Karpas-422 (cell line): ENCODE results near the gene PRAC1. TPM values are rescaled to one million over a fixed set of nuclear protein-coding genes. Genes with fewer than 3 reads are reported as not detected.

Source experiments
- DNase-seq: peaks from one replicate; pipeline ENCODE4 v3.0.0-alpha.2; 2015
- H2AFZ ChIP-seq: fragments of 200-600 bp; sonication (generic); 2 replicates; pipeline ENCODE4 v1.6.1; 2014; ENCODE audit warnings: antibody characterized with exemption, low read length, mixed read lengths
- H3K27ac ChIP-seq: fragments of 200-600 bp; sonication (generic); 2 replicates; pipeline ENCODE4 v1.5.1; 2014; ENCODE audit warnings: mild to moderate bottlenecking, low read length, moderate library complexity
- H3K27me3 ChIP-seq: fragments of 200-600 bp; sonication (generic); 2 replicates; pipeline ENCODE4 v1.6.1; 2014; ENCODE audit warnings: low read length, mixed read lengths
- H3K36me3 ChIP-seq: fragments of 200-600 bp; sonication (generic); 2 replicates; pipeline ENCODE4 v1.6.1; 2014; ENCODE audit warnings: low read length, mixed read lengths; ENCODE audit not compliant: insufficient read depth
- H3K4me1 ChIP-seq: fragments of 200-600 bp; sonication (generic); 2 replicates; pipeline ENCODE4 v1.6.1; 2014; ENCODE audit warnings: mild to moderate bottlenecking, low read length, mixed read lengths
- H3K4me2 ChIP-seq: fragments of 200-600 bp; sonication (generic); 2 replicates; pipeline ENCODE4 v1.6.1; 2014; ENCODE audit warnings: low read length, low read depth, mild to moderate bottlenecking; ENCODE audit not compliant: poor library complexity, severe bottlenecking
- H3K4me3 ChIP-seq: fragments of 200-600 bp; sonication (generic); 2 replicates; pipeline ENCODE4 v1.5.1; 2014; ENCODE audit warnings: mild to moderate bottlenecking, antibody characterized with exemption, low read length, mixed read lengths
- H3K79me2 ChIP-seq: fragments of 200-600 bp; sonication (generic); 2 replicates; pipeline ENCODE4 v1.6.1; 2014; ENCODE audit warnings: mild to moderate bottlenecking, low read length, mixed read lengths
- H3K9ac ChIP-seq: fragments of 200-600 bp; sonication (generic); 2 replicates; pipeline ENCODE4 v1.6.0; 2014; ENCODE audit warnings: low read length
- H3K9me2 ChIP-seq: fragments of 200-600 bp; sonication (generic), shearing (Covaris generic); replicated peaks from 2 replicates; pipeline ENCODE4 v1.6.0; 2014; ENCODE audit warnings: mild to moderate bottlenecking, low read length, moderate library complexity; ENCODE audit not compliant: insufficient read depth
- H3K9me3 ChIP-seq: fragments of 300-700, 200-600 bp; sonication (generic); 2 replicates; pipeline ENCODE4 v1.6.1; 2014; ENCODE audit warnings: low read length, mixed read lengths
- H4K20me1 ChIP-seq: fragments of 200-600 bp; sonication (generic); 2 replicates; pipeline ENCODE4 v1.6.1; 2014; ENCODE audit warnings: mild to moderate bottlenecking, antibody characterized with exemption, low read length, low read depth; ENCODE audit not compliant: insufficient read depth
- total RNA-seq: library from RNA; depleted of rRNA; stranded (reverse); fragments of >200 nt; shearing (Covaris generic); gene quantifications from 2 replicates; pipeline ENCODE4 v1.2.3, GENCODE V29; 2014; ENCODE audit warnings: low replicate concordance

Gene PRAC1
- total RNA-seq, 1 experiment from 2014 or later: not detected

- Histone ChIP-seq H2AFZ (no peak overlapping the region), H3K9me2 (no peaks in the 10 kb centered on the region), H3K79me2 (no peaks in the 10 kb centered on the region), H3K9ac (no peak overlapping the region), H3K9me3 (no peaks in the 10 kb centered on the region), H4K20me1 (no peaks in the 10 kb centered on the region), H3K4me3 (no peak overlapping the region), H3K27ac (no peak overlapping the region), H3K36me3 (no peaks in the 10 kb centered on the region), H3K27me3 (no peaks in the 10 kb centered on the region), H3K4me2 (no peak overlapping the region), H3K4me1 (no peaks in the 10 kb centered on the region)
- DNase-seq: no peak
Measured at GRCh38 chr17:48738424-48738802, 16.1 kb upstream of the PRAC1 start.

DNA sequence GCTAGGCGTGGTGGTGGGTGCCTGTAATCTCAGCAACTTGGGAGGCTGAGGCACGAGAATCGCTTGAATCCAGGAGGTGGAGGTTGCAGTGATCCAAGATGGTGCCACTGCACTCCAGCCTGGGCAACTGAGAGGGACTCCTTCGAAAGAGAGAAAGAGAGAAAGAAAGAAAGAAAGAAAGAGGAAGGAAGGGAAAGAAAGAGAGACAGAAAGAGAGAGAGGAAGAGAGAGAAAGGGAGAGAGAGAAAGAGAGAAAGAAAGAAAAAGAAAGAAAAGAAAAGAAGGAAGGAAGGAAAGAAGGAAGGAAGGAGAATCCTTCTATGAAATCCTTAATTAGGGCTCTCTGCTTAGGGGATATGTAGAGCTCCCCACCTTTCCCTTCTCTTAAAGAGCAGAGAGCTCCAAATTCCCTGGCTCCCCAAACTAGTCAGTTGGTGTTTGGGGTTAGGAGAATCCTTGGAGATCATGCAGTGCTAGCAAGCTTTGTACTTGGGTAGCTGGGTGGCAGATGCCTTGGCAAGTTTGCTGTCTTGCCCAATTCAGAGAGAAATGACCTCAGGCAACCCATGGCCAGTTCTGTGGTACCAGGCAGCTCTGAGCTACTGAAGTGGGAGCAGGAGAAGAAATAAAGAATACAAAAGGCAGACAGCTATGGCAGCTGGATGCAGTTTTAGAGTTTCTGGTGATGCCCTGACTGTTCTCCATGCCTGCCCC, 15.2 kb upstream of the PRAC1 start:
- H2AFZ ChIP-seq: no peak overlapping the region
- H4K20me1 ChIP-seq: no peaks in the 10 kb centered on the region
- H3K4me3 ChIP-seq: no peak overlapping the region
- no peak overlapping the region for H3K4me2 ChIP-seq
- H3K4me1 ChIP-seq: no peaks in the 10 kb centered on the region
- DNase-seq: no peak
- H3K9ac ChIP-seq: no peak overlapping the region
- no peaks in the 10 kb centered on the region for H3K9me3 ChIP-seq
- H3K27ac ChIP-seq: no peak overlapping the region
- no peaks in the 10 kb centered on the region for H3K36me3 ChIP-seq
- H3K79me2 ChIP-seq: no peaks in the 10 kb centered on the region
- no peaks in the 10 kb centered on the region for H3K9me2 ChIP-seq
- no peaks in the 10 kb centered on the region for H3K27me3 ChIP-seq

GRCh38 chr17:48735062-48735351, 12.7 kb upstream of the PRAC1 start:
- Histone ChIP-seq H3K27me3 (no peaks in the 10 kb centered on the region), H3K36me3 (no peaks in the 10 kb centered on the region)

GRCh38 chr17:48734333-48735061, 12.2 kb upstream of the PRAC1 start:
- Histone ChIP-seq H3K27ac (no peak overlapping the region), H3K9me2 (no peaks in the 10 kb centered on the region), H3K4me3 (no peak overlapping the region), H3K9me3 (no peaks in the 10 kb centered on the region), H4K20me1 (no peaks in the 10 kb centered on the region), H3K4me1 (no peaks in the 10 kb centered on the region), H3K36me3 (no peaks in the 10 kb centered on the region), H3K9ac (no peak overlapping the region), H3K4me2 (no peak overlapping the region), H3K79me2 (no peaks in the 10 kb centered on the region), H3K27me3 (no peaks in the 10 kb centered on the region), H2AFZ (no peak overlapping the region)
- DNase-seq: no peak

More at GRCh38 chr17:48735062-48735351, 12.7 kb upstream of the PRAC1 start:
- Histone ChIP-seq H3K4me2 (no peak overlapping the region), H3K27ac (no peak overlapping the region), H4K20me1 (no peaks in the 10 kb centered on the region), H3K4me1 (no peaks in the 10 kb centered on the region), H3K9ac (no peak overlapping the region), H3K4me3 (no peak overlapping the region), H3K9me3 (no peaks in the 10 kb centered on the region), H3K79me2 (no peaks in the 10 kb centered on the region), H2AFZ (no peak overlapping the region), H3K9me2 (no peaks in the 10 kb centered on the region)
- DNase-seq: no peak

DNA sequence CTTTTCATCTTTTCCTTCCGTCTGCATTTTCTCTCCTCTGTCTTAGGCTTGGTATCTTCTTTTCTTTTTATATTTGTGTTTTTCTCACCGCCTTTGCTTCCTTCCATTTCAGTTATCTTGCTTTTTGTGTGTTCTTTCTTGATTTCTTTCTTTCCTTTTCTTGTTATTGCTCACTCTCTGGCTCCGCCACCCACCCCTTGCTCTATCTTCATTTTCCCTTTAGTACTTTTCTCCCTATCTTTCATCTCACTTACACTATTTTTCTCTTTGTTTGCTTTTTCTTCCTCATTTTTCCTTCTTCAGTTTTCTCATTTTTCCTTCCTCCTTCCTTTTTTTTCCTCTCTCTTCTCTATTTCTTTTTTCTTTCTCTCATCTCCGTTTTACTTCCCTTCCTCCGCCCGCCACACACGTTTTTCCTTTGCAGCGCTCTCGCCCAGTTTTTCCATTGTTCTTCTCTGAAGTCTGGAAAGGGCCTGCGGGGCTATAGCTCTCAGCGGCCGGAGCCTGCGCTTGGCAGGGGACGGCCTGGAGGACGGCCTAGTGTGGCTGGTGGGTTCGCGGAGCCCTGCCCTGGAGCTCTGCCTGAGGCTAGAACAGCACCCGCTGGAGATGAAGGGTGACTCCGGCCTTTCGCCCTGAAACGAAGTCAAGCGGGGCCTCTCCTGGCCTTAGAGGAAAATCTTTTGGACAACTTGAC, 11.5 kb upstream of the PRAC1 start:
- H3K9me2 ChIP-seq: no peaks in the 10 kb centered on the region
- no peak overlapping the region for H3K9ac ChIP-seq
- H3K36me3 ChIP-seq: no peaks in the 10 kb centered on the region
- no peak overlapping the region for H3K4me2 ChIP-seq
- no peaks in the 10 kb centered on the region for H4K20me1 ChIP-seq
- H3K9me3 ChIP-seq: no peaks in the 10 kb centered on the region
- no peaks in the 10 kb centered on the region for H3K27me3 ChIP-seq
- no peak overlapping the region for H2AFZ ChIP-seq
- no peak overlapping the region for H3K4me3 ChIP-seq
- no peak overlapping the region for H3K27ac ChIP-seq
- no peaks in the 10 kb centered on the region for H3K79me2 ChIP-seq
- DNase-seq: no peak
- no peaks in the 10 kb centered on the region for H3K4me1 ChIP-seq

GRCh38 chr17:48732688-48733629, 10.6 kb upstream of the PRAC1 start:
- no peaks in the 10 kb centered on the region for H3K4me1 ChIP-seq
- H3K4me3 ChIP-seq: no peak overlapping the region
- no peaks in the 10 kb centered on the region for H3K79me2 ChIP-seq
- H3K9me3 ChIP-seq: no peaks in the 10 kb centered on the region
- H3K27ac ChIP-seq: no peak overlapping the region
- no peaks in the 10 kb centered on the region for H4K20me1 ChIP-seq
- no peaks in the 10 kb centered on the region for H3K9me2 ChIP-seq
- no peak overlapping the region for H2AFZ ChIP-seq
- no peak overlapping the region for H3K9ac ChIP-seq
- H3K4me2 ChIP-seq: no peak overlapping the region
- H3K27me3 ChIP-seq: no peaks in the 10 kb centered on the region
- H3K36me3 ChIP-seq: no peaks in the 10 kb centered on the region
- no peak for DNase-seq

DNA sequence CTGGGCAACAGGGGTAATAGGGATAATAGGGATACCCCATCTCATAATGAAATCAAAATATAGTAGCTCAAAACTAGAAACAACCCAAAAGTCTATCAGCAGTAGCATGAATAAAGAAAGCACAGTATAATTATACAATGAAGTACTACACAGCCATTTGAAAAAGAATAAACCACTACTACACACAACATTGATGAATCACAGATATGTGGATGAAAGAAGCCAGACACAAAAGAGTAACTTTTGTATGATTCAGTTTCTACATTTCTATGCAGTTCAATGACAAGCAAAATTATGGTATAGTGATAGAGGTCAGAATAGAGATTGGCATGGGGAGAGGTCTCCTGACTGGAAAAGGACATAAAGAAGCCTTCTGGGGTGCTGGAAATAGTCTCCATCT, 9.0 kb upstream of the PRAC1 start:
- Histone ChIP-seq H3K9me3 (no peaks in the 10 kb centered on the region), H3K9me2 (no peaks in the 10 kb centered on the region), H3K27ac (no peak overlapping the region), H4K20me1 (no peaks in the 10 kb centered on the region), H3K4me3 (no peak overlapping the region), H3K36me3 (no peaks in the 10 kb centered on the region), H2AFZ (no peak overlapping the region), H3K4me2 (no peak overlapping the region), H3K9ac (no peak overlapping the region), H3K79me2 (no peaks in the 10 kb centered on the region), H3K4me1 (no peaks in the 10 kb centered on the region), H3K27me3 (no peaks in the 10 kb centered on the region)
- no peak for DNase-seq

DNA sequence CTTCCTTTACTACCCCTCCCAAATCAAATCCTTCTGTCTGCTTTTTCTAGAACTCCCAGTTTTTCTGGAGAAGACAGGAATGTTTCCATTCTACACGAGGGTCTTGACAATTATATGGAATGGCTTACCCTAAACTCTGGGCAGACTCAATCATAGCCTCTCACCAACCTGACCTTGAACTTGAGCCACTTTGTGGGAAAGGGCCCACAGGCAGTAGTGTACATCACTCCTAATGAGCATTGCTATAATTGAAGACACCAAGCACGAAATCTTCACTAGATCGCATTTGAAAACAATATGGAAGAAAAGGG, 7.9 kb upstream of the PRAC1 start:
- no peak overlapping the region for H2AFZ ChIP-seq
- no peak for DNase-seq
- no peaks in the 10 kb centered on the region for H3K9me2 ChIP-seq
- no peaks in the 10 kb centered on the region for H3K4me1 ChIP-seq
- H3K27ac ChIP-seq: no peak overlapping the region
- no peaks in the 10 kb centered on the region for H3K9me3 ChIP-seq
- H3K9ac ChIP-seq: no peak overlapping the region
- no peaks in the 10 kb centered on the region for H3K36me3 ChIP-seq
- no peak overlapping the region for H3K4me3 ChIP-seq
- no peaks in the 10 kb centered on the region for H3K79me2 ChIP-seq
- no peaks in the 10 kb centered on the region for H3K27me3 ChIP-seq
- H4K20me1 ChIP-seq: no peaks in the 10 kb centered on the region
- H3K4me2 ChIP-seq: no peak overlapping the region
